Tibial artery (tissue), 4 donors: Measurements from ENCODE around the gene DYNC1I2.
"Not testable (repeated sequence)": the region's sequence is repeated elsewhere in the genome, so short reads cannot be mapped to it uniquely, and the experiment has no call there.

Experiments
- DNase-seq, 2 donors: peaks; one replicate each; pipeline ENCODE4 v3.0.0-alpha.2; 2019
- H3K27ac ChIP-seq, 2 donors: fragments of 200-600 bp; sonication (generic) in 1 of 2; 1 replicate in 1 of 2; 2 replicates in 1 of 2; pipeline ENCODE4 v1.5.1; 2018 to 2019; ENCODE audit warnings: mild to moderate bottlenecking in 1 of 2
- H3K27me3 ChIP-seq, 2 donors: fragments of 200-600 bp; sonication (generic) in 1 of 2; one replicate each; pipeline versions ENCODE4 v1.5.1 to v1.6.0; 2016 to 2019
- H3K36me3 ChIP-seq, 3 donors: fragments of 200-600 bp; sonication (generic) in 2 of 3; one replicate each; pipeline ENCODE4 v1.5.1; 2016 to 2019; ENCODE audit warnings: mild to moderate bottlenecking in 2 of 3
- H3K4me1 ChIP-seq, 4 donors: fragments of 200-600 bp; sonication (generic) in 2 of 4; 1 replicate in 3 of 4; 2 replicates in 1 of 4; pipeline ENCODE4 v1.5.1; 2016 to 2019
- H3K4me3 ChIP-seq, 2 donors: fragments of 200-600 bp; sonication (generic) in 1 of 2; 1 replicate in 1 of 2; 2 replicates in 1 of 2; pipeline ENCODE4 v1.5.1; 2018 to 2019; ENCODE audit warnings: mild to moderate bottlenecking in 2 of 2
- H3K9me3 ChIP-seq, 3 donors: fragments of 200-600 bp; sonication (generic) in 1 of 3; one replicate each; pipeline ENCODE4 v1.5.1; 2016 to 2019
- CTCF ChIP-seq, 2 experiments: fragments of 200-600 bp in 1 of 2; fragments of 450-650 bp in 1 of 2; IDR thresholded peaks; one replicate each; pipeline ENCODE4 v1.5.1; 2017 to 2019; ENCODE audit warnings: antibody characterized with exemption in 2 of 2, mild to moderate bottlenecking in 1 of 2, moderate library complexity in 1 of 2
- intact Hi-C: fragments of 100-400 bp; cut with DNase I; formaldehyde crosslinking; loops from one replicate; pipeline ENCODE4 v1.15.0; 2023; ENCODE audit warnings: low total_unique reads

DYNC1I2 gene

GRCh38 chr2:171745806-171746205 lies 58.5 kb downstream of the DYNC1I2 start:
- no peaks in the 10 kb centered on the region for H3K4me1 ChIP-seq
- no peak overlapping the region for H3K27ac ChIP-seq
- H3K27me3 ChIP-seq: no peaks in the 10 kb centered on the region
- no peak overlapping the region for H3K4me3 ChIP-seq
- peaks cover 63 to 76% (median 72%) of the 10 kb centered on the region in 3 donors for H3K36me3 ChIP-seq
- TF ChIP-seq CTCF (IDR thresholded peaks at IDR 0.05): no peak
- DNase-seq: no peak
- H3K9me3 ChIP-seq: no peaks in the 10 kb centered on the region
- intact Hi-C loops: no loop called here

GRCh38 chr2:171747371-171747770 lies 60.1 kb downstream of the DYNC1I2 start:
- DNase-seq: no peak
- Histone ChIP-seq H3K27ac (no peak overlapping the region), H3K27me3 (no peaks in the 10 kb centered on the region), H3K36me3 (peaks cover 58 to 83% (median 79%) of the 10 kb centered on the region in 3 donors), H3K9me3 (no peaks in the 10 kb centered on the region), H3K4me1 (no peaks in the 10 kb centered on the region), H3K4me3 (no peak overlapping the region)
- no peak for TF ChIP-seq CTCF (IDR thresholded peaks at IDR 0.05)
- intact Hi-C loops: no loop called here

GRCh38 chr2:171754254-171754939 lies 67.1 kb downstream of the DYNC1I2 start:
- intact Hi-C loops: no loop called here
- H3K9me3 ChIP-seq: peaks cover 0 to 10% (median 0%) of the 10 kb centered on the region in 3 donors
- TF ChIP-seq CTCF (IDR thresholded peaks at IDR 0.05): no peak
- no peak overlapping the region for H3K27ac ChIP-seq
- H3K36me3 ChIP-seq: peaks cover 39 to 61% (median 54%) of the 10 kb centered on the region in 3 donors
- H3K4me1 ChIP-seq: no peaks in the 10 kb centered on the region
- no peak for DNase-seq
- no peaks in the 10 kb centered on the region for H3K27me3 ChIP-seq
- H3K4me3 ChIP-seq: no peak overlapping the region

- H3K27ac ChIP-seq, DNase-seq, H3K27me3 ChIP-seq, H3K9me3 ChIP-seq, intact Hi-C loops, H3K4me3 ChIP-seq, H3K4me1 ChIP-seq: not testable (repeated sequence)
- peaks cover 35 to 63% (median 50%) of the 10 kb centered on the region in 3 donors for H3K36me3 ChIP-seq
These were observed 71.5 kb downstream of the DYNC1I2 start for GRCh38 chr2:171758762-171759161.

GRCh38 chr2:171761176-171761575 lies 73.9 kb downstream of the DYNC1I2 start:
- H3K27me3 ChIP-seq, DNase-seq, H3K4me1 ChIP-seq, H3K9me3 ChIP-seq, H3K27ac ChIP-seq, intact Hi-C loops, H3K4me3 ChIP-seq: not testable (repeated sequence)
- H3K36me3 ChIP-seq: peaks cover 20 to 47% (median 32%) of the 10 kb centered on the region in 3 donors

GRCh38 chr2:171762879-171763573 lies 75.8 kb downstream of the DYNC1I2 start:
- intact Hi-C loops: no loop called here
- no peaks in the 10 kb centered on the region for H3K4me1 ChIP-seq
- H3K4me3 ChIP-seq: no peak overlapping the region
- no peaks in the 10 kb centered on the region for H3K9me3 ChIP-seq
- no peak overlapping the region for H3K27ac ChIP-seq
- H3K36me3 ChIP-seq: peaks cover 17 to 52% (median 44%) of the 10 kb centered on the region in 3 donors
- no peaks in the 10 kb centered on the region for H3K27me3 ChIP-seq
- no peak for TF ChIP-seq CTCF (IDR thresholded peaks at IDR 0.05)
- DNase-seq: no peak
